CD4-positive, alpha-beta memory T cell (primary cell): Measurements from ENCODE around the gene ARL8B. TPM values are rescaled to one million over a fixed set of nuclear protein-coding genes. Genes with fewer than 3 reads are reported as not detected.

Experiments
- CTCF ChIA-PET: fragments of 350-600 bp; sonication (Branson Sonifier 250); formaldehyde crosslinking; loops from one replicate; lab custom pipeline; 2021; ENCODE audit warnings: inconsistent platforms; ENCODE audit not compliant: partially characterized antibody; lab: Charles Lee
- POLR2A ChIA-PET: fragments of 350-600 bp; sonication (Branson Sonifier 250); formaldehyde crosslinking; loops from one replicate; lab custom pipeline; 2021; ENCODE audit not compliant: partially characterized antibody; lab: Charles Lee
- DNase-seq, 5 donors: peaks; one replicate each; pipeline versions ENCODE4 v3.0.0 to v3.0.0-alpha.2; 2020 to 2022; ENCODE audit warnings: mixed read lengths in 1 of 5
- H3K27ac ChIP-seq: one replicate; pipeline ENCODE4 v1.7.0; 2013; ENCODE audit warnings: low read depth, low read length
- H3K27me3 ChIP-seq: 2 replicates; pipeline ENCODE4 v1.7.0; 2013; ENCODE audit warnings: mild to moderate bottlenecking, low read length, moderate library complexity; ENCODE audit not compliant: insufficient read depth
- H3K36me3 ChIP-seq: 2 replicates; pipeline ENCODE4 v1.7.0; 2013; ENCODE audit warnings: mild to moderate bottlenecking, low read length, moderate library complexity; ENCODE audit not compliant: insufficient read depth
- H3K4me1 ChIP-seq: 2 replicates; pipeline ENCODE4 v1.7.0; 2013; ENCODE audit warnings: mild to moderate bottlenecking, low read length, moderate library complexity; ENCODE audit not compliant: insufficient read depth
- H3K4me3 ChIP-seq, 2 donors: one replicate each; pipeline ENCODE4 v1.7.0; 2013; ENCODE audit warnings: low read length in 2 of 2, mild to moderate bottlenecking in 1 of 2
- H3K9me3 ChIP-seq, 2 donors: one replicate each; pipeline ENCODE4 v1.7.0; 2013; ENCODE audit warnings: low read length in 2 of 2, control low read depth in 1 of 2; ENCODE audit not compliant: control insufficient read depth in 1 of 2
- H3K27ac Mint-ChIP-seq, 7 donors: one replicate each; pipeline ENCODE4 v1.8.0; 2020 to 2021; ENCODE audit warnings: mixed read lengths in 7 of 7, mild to moderate bottlenecking in 6 of 7, inconsistent platforms in 3 of 7, moderate library complexity in 3 of 7
- H3K27me3 Mint-ChIP-seq, 2 donors: one replicate each; pipeline ENCODE4 v1.8.0; 2020 to 2021; ENCODE audit warnings: mixed read lengths in 2 of 2
- H3K36me3 Mint-ChIP-seq, 2 donors: one replicate each; pipeline ENCODE4 v1.8.0; 2020 to 2021; ENCODE audit warnings: mixed read lengths in 2 of 2, inconsistent platforms in 1 of 2, mild to moderate bottlenecking in 1 of 2
- H3K4me1 Mint-ChIP-seq, 4 donors: one replicate each; pipeline ENCODE4 v1.8.0; 2020 to 2021; ENCODE audit warnings: mixed read lengths in 4 of 4, mild to moderate bottlenecking in 1 of 4
- H3K4me3 Mint-ChIP-seq, 8 donors: one replicate each; pipeline ENCODE4 v1.8.0; 2020 to 2021; ENCODE audit warnings: mixed read lengths in 8 of 8, mild to moderate bottlenecking in 7 of 8, moderate library complexity in 6 of 8, inconsistent platforms in 3 of 8
- H3K9me3 Mint-ChIP-seq, 8 donors: one replicate each; pipeline ENCODE4 v1.8.0; 2020 to 2021; ENCODE audit warnings: mixed read lengths in 8 of 8, mild to moderate bottlenecking in 5 of 8, inconsistent platforms in 3 of 8, moderate library complexity in 1 of 8
- intact Hi-C: fragments of 100-400 bp; cut with micrococcal nuclease; formaldehyde crosslinking; loops from one replicate; pipeline ENCODE4 v1.15.1; 2023
- polyA plus RNA-seq, 2 donors: library from polyadenylated mRNA; unstranded; fragments of 300-500 nt; fragmentation: Illumina TruSeq; gene quantifications; one replicate each; pipeline ENCODE4 v1.2.3, GENCODE V29; 2021
- total RNA-seq, 2 experiments: library from RNA; stranded (reverse); gene quantifications; one replicate each; pipeline ENCODE4 v1.2.3, GENCODE V29; 2021

ARL8B gene
- total and polyA plus RNA-seq, 4 experiments from 2014 or later = 46.1 to 60.9 (median 58.0) TPM

DNA sequence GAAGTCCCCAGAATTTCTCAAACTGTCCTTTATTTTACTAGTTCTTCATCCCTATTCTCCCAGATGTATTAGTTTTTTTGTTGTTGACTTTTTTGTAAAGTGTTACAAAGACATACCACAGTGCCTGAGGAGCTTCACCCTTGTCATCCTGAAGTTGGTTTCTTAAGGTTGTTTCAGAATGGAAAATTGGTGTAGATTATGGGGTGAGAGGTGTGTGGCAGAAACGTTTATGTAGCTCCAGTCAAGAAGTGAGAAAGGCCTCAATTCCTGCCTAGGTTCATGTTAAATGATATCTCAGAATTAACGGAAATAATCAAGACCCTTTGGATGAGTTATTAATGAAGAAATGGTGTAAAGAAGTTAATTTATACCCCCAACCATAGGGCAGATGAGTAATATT, 72.2 kb downstream of the ARL8B start:
- H3K9me3 ChIP-seq = no peaks in the 10 kb centered on the region
- intact Hi-C loops = no loop called here
- peaks cover 37 to 60% of the 10 kb centered on the region in 2 donors for H3K36me3 Mint-ChIP-seq
- H3K36me3 ChIP-seq = no peaks in the 10 kb centered on the region
- POLR2A ChIA-PET = interaction anchor here (1.9 to 8.4 kb wide), 6 partner anchors 7 to 368 kb away, joined by 5 to 206 read pairs (median 7); partner anchors contain the start of genes ARL8B and EDEM1
- H3K4me1 ChIP-seq = peaks cover 86% of the 10 kb centered on the region
- DNase-seq = no peak
- H3K4me1 Mint-ChIP-seq = peaks cover 69 to 90% (median 78%) of the 10 kb centered on the region in 4 donors
- H3K27ac Mint-ChIP-seq = peak overlapping the region; percentile 89 to 98 (median 94)
- CTCF ChIA-PET = interaction anchor here (1.8 to 3.8 kb wide), 3 partner anchors 9 to 13 kb away, joined by 3 to 14 read pairs (median 4); no protein-coding TSS in a partner anchor
- H3K27me3 Mint-ChIP-seq = no peaks in the 10 kb centered on the region
- peak overlapping the region; percentile 54 for H3K27ac ChIP-seq
- H3K4me3 Mint-ChIP-seq = peak overlapping the region in 6 of 8 donors; percentile 46 to 81 (median 71)
- H3K9me3 Mint-ChIP-seq = peaks cover 0 to 5% (median 0%) of the 10 kb centered on the region in 8 donors
- no peaks in the 10 kb centered on the region for H3K27me3 ChIP-seq
- H3K4me3 ChIP-seq = no peak overlapping the region

DNA sequence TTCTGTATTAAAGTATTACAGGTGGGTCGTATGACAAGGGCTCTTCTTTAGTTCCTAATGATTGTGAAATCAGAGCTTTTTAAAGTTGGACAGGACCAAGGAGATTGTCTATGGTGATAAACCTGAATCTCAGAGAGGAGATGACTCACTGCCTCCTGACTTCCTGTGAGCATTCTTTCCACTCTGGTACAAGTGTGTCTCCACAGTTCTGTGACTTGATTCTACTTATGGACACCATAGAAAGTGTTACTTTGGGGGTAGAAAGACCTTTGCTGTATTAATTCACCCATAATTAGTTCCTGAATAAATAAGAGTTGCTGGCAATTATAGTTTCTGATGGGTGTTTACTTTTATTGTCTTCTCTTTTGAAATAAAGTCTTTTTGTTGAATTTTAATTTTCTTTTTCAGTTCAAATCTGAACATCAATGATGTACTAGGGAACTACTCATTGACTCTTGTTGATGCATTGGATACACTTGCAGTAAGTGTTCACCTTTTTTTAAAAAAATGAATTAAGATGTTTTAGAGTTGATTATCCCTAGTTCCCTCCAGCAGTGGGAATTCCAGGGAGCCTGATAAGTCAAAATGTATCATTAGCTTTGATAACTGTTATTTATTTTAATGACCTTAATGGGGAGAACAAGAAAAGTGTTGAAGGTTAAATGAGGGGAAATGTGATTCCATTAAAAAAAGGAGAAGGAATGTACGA, 72.9 kb downstream of the ARL8B start:
- ChIA-PET POLR2A (interaction anchor here (0.7 to 8.4 kb wide), 7 partner anchors 8 to 371 kb away, joined by 3 to 206 read pairs (median 6); partner anchors contain the start of genes ARL8B and EDEM1), CTCF (interaction anchor here (1.8 to 3.8 kb wide), 2 partner anchors 9 to 13 kb away, joined by 4 to 14 read pairs; no protein-coding TSS in a partner anchor)
- H3K4me3 Mint-ChIP-seq = peak overlapping the region in 7 of 8 donors; percentile 37 to 81 (median 63)
- peak overlapping the region; percentile 54 for H3K27ac ChIP-seq
- H3K36me3 ChIP-seq = no peaks in the 10 kb centered on the region
- peak overlapping the region; percentile 89 to 98 (median 94) for H3K27ac Mint-ChIP-seq
- H3K27me3 ChIP-seq = no peaks in the 10 kb centered on the region
- DNase-seq = peak; percentile 32 to 87 (median 47)
- H3K4me3 ChIP-seq = no peak overlapping the region
- H3K4me1 ChIP-seq = peaks cover 92% of the 10 kb centered on the region
- no peaks in the 10 kb centered on the region for H3K9me3 ChIP-seq
- H3K36me3 Mint-ChIP-seq = peaks cover 39 to 61% of the 10 kb centered on the region in 2 donors
- H3K4me1 Mint-ChIP-seq = peaks cover 72 to 92% (median 82%) of the 10 kb centered on the region in 4 donors
- intact Hi-C loops = no loop called here
- no peaks in the 10 kb centered on the region for H3K27me3 Mint-ChIP-seq
- peaks cover 0 to 5% (median 0%) of the 10 kb centered on the region in 8 donors for H3K9me3 Mint-ChIP-seq

DNA sequence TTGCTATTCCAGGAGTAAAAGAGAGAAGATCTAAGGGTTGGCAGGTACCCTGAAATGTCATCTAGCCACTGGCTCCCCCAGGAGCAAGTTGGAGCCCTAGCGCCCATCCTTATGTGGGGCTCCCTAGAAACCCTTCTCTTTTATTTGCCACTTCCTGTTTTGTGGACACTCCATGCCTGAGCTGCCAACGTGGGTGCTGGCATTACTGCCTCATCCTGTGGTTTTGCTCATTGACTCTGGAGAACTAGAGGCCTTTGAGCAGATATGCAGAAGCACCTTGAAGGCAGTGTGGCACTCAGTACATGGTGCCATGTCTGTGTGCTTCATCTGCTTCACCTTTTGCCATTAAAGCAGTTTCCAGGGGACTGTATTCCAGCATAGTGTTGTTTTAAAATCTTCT, 73.5 kb downstream of the ARL8B start:
- no peaks in the 10 kb centered on the region for H3K36me3 ChIP-seq
- peak overlapping the region; percentile 54 for H3K27ac ChIP-seq
- Mint-ChIP-seq H3K36me3 (peaks cover 38 to 62% of the 10 kb centered on the region in 2 donors), H3K4me3 (peak overlapping the region in 7 of 8 donors; percentile 43 to 81 (median 67)), H3K4me1 (peaks cover 70 to 91% (median 82%) of the 10 kb centered on the region in 4 donors), H3K9me3 (peaks cover 0 to 5% (median 0%) of the 10 kb centered on the region in 8 donors), H3K27me3 (no peaks in the 10 kb centered on the region), H3K27ac (peak overlapping the region; percentile 89 to 98 (median 94))
- DNase-seq = peak in 2 of 5 donors; percentile 32 to 57
- H3K27me3 ChIP-seq = no peaks in the 10 kb centered on the region
- H3K4me1 ChIP-seq = peaks cover 99% of the 10 kb centered on the region
- H3K4me3 ChIP-seq = no peak overlapping the region
- no peaks in the 10 kb centered on the region for H3K9me3 ChIP-seq
- intact Hi-C loops = loop anchor here (2.0 kb wide), 1 partner anchor 59 kb away; no protein-coding TSS in a partner anchor
- POLR2A ChIA-PET = interaction anchor here (1.9 to 8.4 kb wide), 5 partner anchors 9 to 369 kb away, joined by 5 to 206 read pairs (median 8); partner anchors contain the start of genes ARL8B and EDEM1
- CTCF ChIA-PET = interaction anchor here (3.8 kb wide), 1 partner anchor 10 kb away, joined by 14 read pairs; no protein-coding TSS in a partner anchor

DNA sequence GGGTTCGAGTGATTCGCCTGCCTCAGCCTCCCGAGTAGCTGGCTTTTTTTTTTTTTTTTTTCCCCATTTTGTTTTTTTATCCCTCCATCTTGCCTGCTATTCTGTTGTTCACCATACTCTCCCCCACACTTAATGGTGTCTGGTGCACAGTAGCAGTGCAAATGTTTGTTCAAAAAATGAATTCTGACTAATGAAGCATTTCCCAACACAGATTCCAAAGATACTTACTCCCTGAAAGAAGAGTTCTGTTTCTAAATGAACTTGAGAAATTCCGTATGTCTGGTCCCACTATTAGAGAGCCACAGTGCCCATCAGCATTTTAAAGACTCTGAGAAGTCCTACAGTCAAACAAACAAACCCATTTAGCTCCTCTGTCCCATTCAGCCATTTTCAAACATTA, 74.9 kb downstream of the ARL8B start:
- ChIA-PET POLR2A (interaction anchor here (0.6 to 8.4 kb wide), 15 partner anchors 10 to 846 kb away, joined by 3 to 206 read pairs (median 4); partner anchors contain the start of genes ARL8B, BHLHE40, EDEM1 and ITPR1), CTCF (interaction anchor here (0.7 to 3.8 kb wide), 8 partner anchors 8 to 704 kb away, joined by 3 to 19 read pairs (median 3); partner anchors contain the start of genes EDEM1 and ITPR1)
- H3K36me3 ChIP-seq = peaks cover 10% of the 10 kb centered on the region
- Mint-ChIP-seq H3K27me3 (no peaks in the 10 kb centered on the region), H3K9me3 (peaks cover 0 to 5% (median 0%) of the 10 kb centered on the region in 8 donors), H3K36me3 (peaks cover 46 to 66% of the 10 kb centered on the region in 2 donors), H3K4me3 (peak overlapping the region; percentile 13 to 84 (median 80)), H3K4me1 (peaks cover 66 to 92% (median 78%) of the 10 kb centered on the region in 4 donors), H3K27ac (peak overlapping the region; percentile 89 to 98 (median 94))
- DNase-seq = no peak
- no peaks in the 10 kb centered on the region for H3K27me3 ChIP-seq
- H3K4me3 ChIP-seq = peak overlapping the region in 1 of 2 donors; percentile 7
- H3K4me1 ChIP-seq = peaks cover 87% of the 10 kb centered on the region
- intact Hi-C loops = loop anchor here (1.0 to 2.0 kb wide), 2 partner anchors 9 to 60 kb away; no protein-coding TSS in a partner anchor
- no peaks in the 10 kb centered on the region for H3K9me3 ChIP-seq
- H3K27ac ChIP-seq = peak overlapping the region; percentile 54

DNA sequence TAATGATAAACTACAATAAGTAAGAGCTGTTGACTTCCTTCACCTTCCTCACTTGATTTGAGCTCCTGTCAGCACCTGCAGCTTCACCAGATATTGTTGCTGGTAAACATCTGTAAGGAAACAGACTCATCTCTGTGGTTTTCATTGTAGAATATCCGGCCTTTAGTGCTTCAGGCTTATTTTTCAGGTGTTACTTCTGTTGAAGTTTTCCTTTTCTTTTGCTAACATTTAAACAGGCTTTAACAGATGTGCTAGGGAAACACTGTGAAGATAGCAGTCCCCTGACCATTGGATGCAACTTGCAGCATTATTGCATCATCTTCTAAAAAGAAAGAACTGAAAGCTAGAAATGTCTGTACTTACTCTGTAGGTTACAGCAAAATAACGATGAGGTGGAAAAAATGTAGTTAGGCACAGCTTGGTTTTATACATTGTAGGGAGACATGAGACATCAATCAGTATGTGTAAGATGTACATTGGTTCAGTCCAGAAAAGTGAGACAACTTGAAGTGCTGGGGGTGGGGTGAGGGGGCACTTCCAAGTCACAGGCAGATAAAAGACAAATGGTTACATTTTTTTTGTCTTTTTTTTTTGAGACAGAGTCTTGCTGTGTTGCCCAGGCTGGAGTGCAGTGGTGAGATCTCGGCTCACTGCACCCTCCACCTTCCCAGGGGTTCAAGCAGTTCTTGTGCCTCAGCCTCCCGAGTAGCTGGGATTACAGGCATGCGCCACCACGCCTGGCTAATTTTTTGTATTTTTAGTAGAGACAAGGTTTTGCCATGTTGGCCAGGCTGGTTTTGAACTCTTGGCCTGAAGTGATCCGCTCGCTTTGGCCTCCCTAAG, 75.6 kb downstream of the ARL8B start:
- intact Hi-C loops = loop anchor here (1.0 to 2.0 kb wide), 2 partner anchors 9 to 61 kb away; no protein-coding TSS in a partner anchor
- H3K36me3 Mint-ChIP-seq = peaks cover 48 to 67% of the 10 kb centered on the region in 2 donors
- peaks cover 0 to 5% (median 0%) of the 10 kb centered on the region in 8 donors for H3K9me3 Mint-ChIP-seq
- H3K27ac ChIP-seq = peak overlapping the region; percentile 54
- H3K27me3 ChIP-seq = no peaks in the 10 kb centered on the region
- peaks cover 17% of the 10 kb centered on the region for H3K36me3 ChIP-seq
- H3K27me3 Mint-ChIP-seq = no peaks in the 10 kb centered on the region
- no peaks in the 10 kb centered on the region for H3K9me3 ChIP-seq
- peaks cover 59 to 88% (median 74%) of the 10 kb centered on the region in 4 donors for H3K4me1 Mint-ChIP-seq
- CTCF ChIA-PET = interaction anchor here (0.7 to 3.8 kb wide), 7 partner anchors 9 to 75 kb away, joined by 3 to 19 read pairs (median 5); partner anchors contain the start of gene EDEM1
- H3K27ac Mint-ChIP-seq = peak overlapping the region; percentile 89 to 98 (median 94)
- DNase-seq = peak; percentile 66 to 78 (median 77)
- H3K4me3 ChIP-seq = peak overlapping the region in 1 of 2 donors; percentile 7
- peaks cover 80% of the 10 kb centered on the region for H3K4me1 ChIP-seq
- H3K4me3 Mint-ChIP-seq = peak overlapping the region; percentile 47 to 84 (median 80)
- POLR2A ChIA-PET = interaction anchor here (0.6 to 8.4 kb wide), 16 partner anchors 9 to 847 kb away, joined by 3 to 206 read pairs (median 4); partner anchors contain the start of genes ARL8B, BHLHE40, EDEM1 and ITPR1

DNA sequence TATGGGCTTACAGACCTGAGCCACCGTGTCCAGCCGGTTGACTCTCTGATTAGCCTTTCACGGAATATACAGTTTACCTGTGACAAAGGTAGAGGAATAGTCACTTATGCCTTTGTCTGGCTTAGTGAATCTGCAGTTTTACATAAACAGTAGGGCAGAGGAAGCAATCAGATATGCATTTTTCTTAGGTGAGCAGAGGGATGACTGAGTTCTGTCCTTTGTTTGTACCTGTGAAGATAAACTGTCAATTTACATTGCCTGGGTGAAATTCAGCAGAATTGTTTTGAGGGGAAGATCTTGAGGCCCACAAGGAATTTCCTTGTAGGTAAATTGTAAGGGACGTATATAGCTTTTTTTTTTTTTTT, 76.2 kb downstream of the ARL8B start:
- peaks cover 0 to 5% (median 0%) of the 10 kb centered on the region in 8 donors for H3K9me3 Mint-ChIP-seq
- H3K27me3 Mint-ChIP-seq = no peaks in the 10 kb centered on the region
- ChIA-PET CTCF (interaction anchor here (0.7 to 1.9 kb wide), 4 partner anchors 10 to 62 kb away, joined by 3 to 19 read pairs (median 4); partner anchors contain the start of gene EDEM1), POLR2A (interaction anchor here (1.1 to 8.4 kb wide), 5 partner anchors 10 to 705 kb away, joined by 3 to 206 read pairs (median 5); partner anchors contain the start of genes BHLHE40, EDEM1 and ITPR1)
- Histone ChIP-seq H3K9me3 (no peaks in the 10 kb centered on the region), H3K4me1 (peaks cover 74% of the 10 kb centered on the region), H3K27me3 (no peaks in the 10 kb centered on the region), H3K27ac (peak overlapping the region; percentile 54), H3K36me3 (peaks cover 23% of the 10 kb centered on the region), H3K4me3 (peak overlapping the region in 1 of 2 donors; percentile 7)
- no peak for DNase-seq
- peaks cover 54 to 82% (median 69%) of the 10 kb centered on the region in 4 donors for H3K4me1 Mint-ChIP-seq
- H3K27ac Mint-ChIP-seq = peak overlapping the region; percentile 88 to 98 (median 94)
- H3K4me3 Mint-ChIP-seq = peak overlapping the region; percentile 44 to 81 (median 62)
- intact Hi-C loops = no loop called here
- H3K36me3 Mint-ChIP-seq = peaks cover 51 to 70% of the 10 kb centered on the region in 2 donors
